Stimulated activated CD4-positive, alpha-beta T cell treated with anti-CD3 and anti-CD28 coated beads, Interleukin-12 subunit alpha, Interleukin-12 subunit beta, amount 100 ng/mL, for 4 hours (primary cell): Measurements from ENCODE around the gene PAOX.
"Not testable (repeated sequence)": the region's sequence is repeated elsewhere in the genome, so short reads cannot be mapped to it uniquely, and the experiment has no call there.

Source experiments
- DNase-seq: peaks from one replicate; pipeline ENCODE4 v3.0.0-alpha.2; 2020

The PAOX gene

GRCh38 chr10:133411523-133412380 lies 32.7 kb downstream of the PAOX start:
- no peak for DNase-seq

- DNase-seq, result no peak
Measured at GRCh38 chr10:133412381-133412711, 33.3 kb downstream of the PAOX start.

- DNase-seq, result not testable (repeated sequence)
Measured at GRCh38 chr10:133414401-133414800, 35.3 kb downstream of the PAOX start.

- no peak for DNase-seq
Measured at GRCh38 chr10:133415752-133416151, 36.7 kb downstream of the PAOX start.

GRCh38 chr10:133418289-133418993 lies 39.4 kb downstream of the PAOX start:
- no peak for DNase-seq

- no peak for DNase-seq
Measured at GRCh38 chr10:133419211-133419950, 40.3 kb downstream of the PAOX start.

GRCh38 chr10:133420028-133420427 lies 41.0 kb downstream of the PAOX start:
- no peak for DNase-seq

- no peak for DNase-seq
Measured at GRCh38 chr10:133420579-133420978, 41.5 kb downstream of the PAOX start.

- DNase-seq, result no peak
Measured at GRCh38 chr10:133421336-133422222, 42.5 kb downstream of the PAOX start.

GRCh38 chr10:133422223-133422806 lies 43.3 kb downstream of the PAOX start:
- no peak for DNase-seq

- DNase-seq, result no peak
Measured at GRCh38 chr10:133422807-133423771, 44.0 kb downstream of the PAOX start.

GRCh38 chr10:133424102-133424501 lies 45.0 kb downstream of the PAOX start:
- DNase-seq, result not testable (repeated sequence)

- DNase-seq, result not testable (repeated sequence)
Measured at GRCh38 chr10:133424601-133425000, 45.5 kb downstream of the PAOX start, which contains the start of gene SPRN. SPRN (minus strand) TSS chr10:133424625; CDS start chr10:133423681, 944 bp downstream.

GRCh38 chr10:133429571-133429970 lies 50.5 kb downstream of the PAOX start:
- not testable (repeated sequence) for DNase-seq

GRCh38 chr10:133431888-133432613 lies 53.0 kb downstream of the PAOX start:
- DNase-seq, result not testable (repeated sequence)

GRCh38 chr10:133432789-133433188 lies 53.7 kb downstream of the PAOX start:
- DNase-seq, result not testable (repeated sequence)

- DNase-seq, result no peak
Measured at GRCh38 chr10:133438711-133439273, 59.7 kb downstream of the PAOX start.

GRCh38 chr10:133439517-133440461 lies 60.7 kb downstream of the PAOX start:
- no peak for DNase-seq
